Brain pericyte (primary cell): ENCODE data around the gene RGS9.

Experiments
- DNase-seq: peaks from one replicate; pipeline ENCODE4 v3.0.0-alpha.2; 2012; ENCODE audit warnings: low read depth, low spot score

The RGS9 gene

DNA sequence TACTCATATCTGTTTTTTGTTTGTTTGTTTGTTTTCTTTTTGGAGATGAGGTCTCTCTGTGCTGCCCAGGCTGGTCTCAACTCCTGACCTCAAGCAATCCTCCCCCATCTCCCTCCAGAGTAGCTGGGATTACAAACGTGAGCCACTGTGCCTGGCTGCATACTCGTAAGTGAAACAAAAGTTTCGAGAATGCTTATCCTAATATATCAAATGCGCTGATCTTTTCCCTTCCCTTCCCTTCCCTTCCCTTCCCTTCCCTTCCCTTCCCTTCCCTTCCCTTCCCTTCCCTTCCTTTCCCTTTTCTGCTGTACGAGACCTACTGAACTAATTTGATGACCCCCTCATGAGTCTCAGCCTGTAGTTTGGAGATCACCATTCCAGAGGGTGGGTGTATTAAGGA, 122.1 kb downstream of the RGS9 start:
- no peak for DNase-seq

DNA sequence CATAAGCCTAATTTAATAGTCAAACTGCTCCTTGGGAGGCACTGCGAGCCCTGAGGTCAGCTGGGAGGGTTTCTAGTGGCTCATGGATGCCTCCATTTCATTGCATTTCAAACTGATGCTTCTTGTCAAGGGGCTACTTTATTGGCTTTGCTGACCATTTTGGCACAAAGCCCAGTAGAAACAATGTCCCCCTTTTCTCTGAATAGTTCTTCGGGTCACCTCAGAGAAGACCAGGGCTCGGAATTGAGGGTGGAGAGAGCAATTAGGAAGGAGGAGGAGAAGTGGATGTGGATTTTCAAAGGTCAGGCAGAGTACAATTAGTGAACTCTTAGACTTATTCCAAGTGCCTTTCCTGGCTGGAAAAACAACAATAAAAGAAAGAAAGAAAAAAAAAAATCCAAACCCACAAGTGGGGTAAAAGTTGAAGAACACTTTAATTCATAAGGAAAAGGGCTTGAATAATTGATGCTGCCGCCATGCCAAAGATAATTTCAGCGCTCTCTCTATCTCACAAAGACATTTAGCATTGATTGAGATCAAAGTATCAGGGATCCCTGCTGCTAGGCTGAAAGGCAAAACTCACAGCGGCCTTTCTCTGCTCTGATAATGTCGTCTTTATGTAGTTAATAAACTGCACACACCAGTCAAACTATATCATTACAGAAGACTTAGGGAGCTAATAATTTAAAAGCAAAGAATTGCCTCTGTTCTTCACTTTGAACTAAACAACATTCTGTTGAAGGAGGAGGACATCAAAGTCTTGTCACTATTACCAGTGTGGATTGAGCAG, 122.7 kb downstream of the RGS9 start:
- no peak for DNase-seq

DNA sequence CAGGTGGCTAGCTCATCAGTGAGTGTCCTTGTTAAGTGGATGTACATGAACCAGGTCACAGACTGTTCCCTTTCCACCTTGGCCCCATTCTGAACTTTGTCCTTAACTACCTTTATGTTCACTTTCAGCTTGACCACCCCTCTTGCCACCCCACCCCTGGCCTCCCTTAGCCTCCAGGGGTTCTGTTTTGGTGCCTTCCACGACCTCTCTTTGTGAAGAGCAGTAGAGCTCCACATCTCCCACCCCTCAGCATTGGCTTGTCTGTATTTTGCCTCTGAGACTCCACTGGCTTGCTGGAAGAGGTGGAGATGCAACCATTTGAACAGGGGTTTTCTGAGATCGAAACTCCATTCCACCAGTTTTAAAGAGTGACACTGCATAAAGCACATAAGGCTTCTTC, 123.5 kb downstream of the RGS9 start:
- no peak for DNase-seq

DNA sequence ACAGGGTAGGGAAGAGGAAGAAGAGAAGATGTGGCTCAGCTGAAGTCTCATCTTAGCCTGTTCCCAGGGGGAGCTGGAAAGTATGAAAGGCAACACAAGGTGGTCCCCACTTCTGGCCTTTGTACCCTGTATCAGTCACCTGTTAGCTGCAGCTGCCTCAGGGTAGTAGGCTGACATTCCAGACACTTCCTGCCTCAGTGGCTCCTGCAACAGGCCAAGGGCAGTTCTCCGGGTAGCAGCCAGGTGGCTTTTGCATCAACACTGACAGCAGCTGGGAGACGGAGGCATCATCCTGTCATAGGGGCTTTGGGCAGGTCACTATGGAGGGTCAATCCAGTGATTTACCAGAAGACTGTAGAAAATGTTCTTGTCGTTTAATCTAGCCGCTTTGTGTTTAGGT, 124.0 kb downstream of the RGS9 start:
- DNase-seq, result no peak

DNA sequence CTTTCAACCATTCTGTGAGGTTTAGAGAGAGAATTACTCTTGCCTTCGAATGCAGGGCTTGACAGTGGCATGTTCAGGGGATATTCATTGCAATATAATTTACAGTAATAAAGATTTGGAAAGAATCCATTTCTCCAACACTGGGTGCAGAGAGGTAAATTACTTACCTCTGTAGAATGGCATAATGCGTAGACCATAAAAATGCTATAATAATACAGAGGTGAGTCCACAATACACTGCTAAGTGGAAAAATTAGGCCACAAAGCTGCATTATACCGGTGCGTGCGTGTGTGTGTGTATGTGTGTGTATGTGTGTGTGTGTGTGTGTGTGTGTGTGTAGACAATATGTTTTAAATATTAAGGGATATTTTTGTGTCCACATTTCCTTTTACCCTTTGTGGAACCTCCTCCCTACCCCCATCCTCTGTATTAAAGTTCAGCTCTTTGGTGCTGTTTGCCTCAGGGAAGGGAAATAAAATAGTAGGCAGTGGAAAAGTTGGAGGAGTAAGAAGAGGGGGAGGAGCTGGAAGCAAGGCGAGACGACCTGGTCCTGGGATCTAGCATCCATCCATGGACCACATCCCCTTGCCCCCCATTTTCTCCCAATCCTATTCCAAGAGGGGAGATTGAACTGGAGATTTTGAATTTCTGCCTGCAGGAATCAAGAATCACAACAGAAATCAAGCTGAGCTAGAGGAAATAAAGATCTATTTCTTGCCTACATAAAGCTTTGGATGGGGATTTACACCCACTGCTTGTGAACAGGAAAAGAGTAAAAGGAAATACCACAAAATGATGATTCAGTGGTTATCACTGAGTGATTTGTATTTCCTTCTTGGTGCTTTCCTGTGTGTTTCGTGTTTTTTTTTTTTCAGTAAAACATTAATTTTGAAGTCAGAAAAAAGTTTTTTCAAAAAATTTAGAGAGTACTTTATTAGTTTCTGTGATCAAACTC, 124.8 kb downstream of the RGS9 start:
- DNase-seq, result no peak

DNA sequence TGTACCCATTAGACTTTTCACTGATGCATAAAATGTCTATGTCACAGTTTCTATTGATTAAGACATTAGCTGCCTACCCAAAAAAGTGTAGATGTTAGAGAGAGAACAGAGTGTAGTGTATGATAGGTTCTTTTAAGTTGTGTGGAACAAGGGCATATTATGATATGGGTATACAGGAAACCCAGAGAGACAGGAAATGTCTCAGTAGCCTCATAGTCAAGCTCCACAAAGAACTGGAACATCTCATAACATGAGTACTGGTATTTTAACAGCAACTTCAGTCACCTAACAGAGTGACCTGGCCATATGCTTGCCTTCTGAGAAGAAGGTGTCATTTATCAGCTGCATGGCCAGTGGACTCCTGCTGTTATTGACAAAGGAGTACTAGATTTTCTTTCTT, 128.1 kb downstream of the RGS9 start:
- DNase-seq, result no peak

DNA sequence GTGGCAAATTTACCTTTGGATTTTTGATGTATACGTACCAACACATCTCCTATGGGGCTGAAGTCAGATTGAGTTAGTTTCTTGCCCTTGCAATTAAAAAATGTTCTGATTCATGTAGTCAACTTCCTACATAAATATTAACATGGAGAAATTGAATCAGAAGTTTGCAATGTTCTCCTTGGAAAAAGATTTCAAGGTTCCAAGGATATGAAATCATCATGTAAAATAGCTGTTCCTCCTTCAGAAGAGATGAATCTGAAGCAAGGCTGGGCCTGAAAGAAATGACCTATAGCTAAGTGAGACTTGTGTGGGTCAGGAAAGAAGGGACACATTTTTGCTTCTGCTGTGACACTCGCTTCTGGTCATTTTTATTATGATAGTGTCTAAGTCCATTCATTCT, 131.7 kb downstream of the RGS9 start:
- DNase-seq, result no peak

DNA sequence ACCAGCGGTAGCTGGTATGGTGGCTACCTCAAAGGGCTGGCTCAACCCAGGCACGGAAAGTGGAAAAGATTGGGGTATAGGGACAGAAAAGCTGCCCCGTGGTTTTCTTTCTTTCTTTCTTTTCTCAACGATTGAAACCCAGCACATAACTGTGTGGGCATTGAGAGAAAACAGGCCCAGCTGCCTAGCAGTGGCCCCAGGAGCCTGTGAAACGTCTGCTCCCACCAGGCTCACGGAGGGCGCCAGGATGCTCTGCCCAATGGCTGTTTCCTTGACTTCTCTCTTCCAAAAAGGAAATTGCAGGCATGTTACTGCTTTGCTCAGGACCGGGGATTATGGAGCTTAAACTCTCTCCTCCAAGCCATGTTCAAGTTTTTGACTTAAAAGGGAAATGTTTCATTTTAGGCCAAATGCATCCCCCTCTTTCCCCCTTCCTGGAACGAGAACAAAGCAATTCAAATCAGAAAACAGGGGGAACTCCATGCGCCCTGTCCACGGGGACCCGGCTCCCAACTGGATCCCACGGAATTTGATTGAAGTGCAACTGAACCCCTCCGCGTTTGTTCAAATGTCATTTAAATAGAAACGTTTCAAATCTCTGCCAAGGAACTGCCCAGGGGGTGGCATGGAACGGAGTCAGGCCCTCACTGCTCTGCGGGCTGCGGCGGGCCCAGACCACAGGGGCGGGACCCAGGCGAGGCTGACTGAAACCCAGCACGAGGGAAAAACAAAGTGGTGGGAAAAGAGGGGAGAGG, 133.5 kb downstream of the RGS9 start:
- peak; percentile 30 for DNase-seq

DNA sequence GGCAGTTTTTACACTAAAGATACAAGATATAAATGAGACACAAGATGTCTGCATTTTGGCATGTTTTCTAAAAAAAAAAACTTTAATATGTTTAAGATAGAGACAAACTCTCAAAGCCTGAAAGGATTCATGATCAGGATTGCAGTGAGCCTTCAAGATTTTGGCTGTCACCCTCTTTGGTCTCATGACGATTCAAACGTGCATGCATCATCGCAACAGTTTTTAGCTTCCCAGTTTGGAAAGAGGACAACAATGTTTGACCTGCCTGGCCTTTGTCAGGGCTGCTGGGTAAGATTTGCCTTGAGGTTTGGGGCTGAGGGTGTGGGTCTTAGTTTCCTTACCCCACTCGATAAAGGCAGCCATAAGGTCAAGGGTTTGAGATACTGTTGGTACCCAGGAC, 134.1 kb downstream of the RGS9 start:
- DNase-seq, result no peak
